ENCODE results near the gene TMPRSS13.

Gene TMPRSS13

GRCh38 chr11:117855912-117856651, 73.1 kb downstream of the TMPRSS13 start:
- peaks cover 2% of the 10 kb centered on the region for H3K9me3 ChIP-seq (ENCODE audit: insufficient read depth, low read depth, low read length)
- no peak overlapping the region for H4K8ac ChIP-seq (ENCODE audit: low read depth, low read length)
- no peak overlapping the region for H2BK120ac ChIP-seq (ENCODE audit: insufficient read depth, low read length, poor library complexity)
- H3K79me1 ChIP-seq (ENCODE audit: low read length) = no peaks in the 10 kb centered on the region
- no peak overlapping the region for H3K23ac ChIP-seq (ENCODE audit: low read length)
- H4K91ac ChIP-seq (ENCODE audit: low read depth, low read length) = no peak overlapping the region
- WGBS (ENCODE audit: extremely low coverage, insufficient coverage, insufficient read length) = no CpG with 5 or more reads among the region's 13 CpGs
- H3K4me2 ChIP-seq (ENCODE audit: low read length) = no peak overlapping the region
- H2BK5ac ChIP-seq (ENCODE audit: low read depth, low read length, poor library complexity) = no peak overlapping the region
- no peak overlapping the region for H3K4ac ChIP-seq (ENCODE audit: low read depth, low read length)
- no peak overlapping the region for H3K4me3 ChIP-seq (ENCODE audit: low read depth, low read length)
- no peak overlapping the region for H3K18ac ChIP-seq (ENCODE audit: low read length)
- no peaks in the 10 kb centered on the region for H3K79me2 ChIP-seq (ENCODE audit: control insufficient read depth, insufficient read depth, low read length, poor library complexity)
- DNase-seq = no peak
- no peaks in the 10 kb centered on the region for H3K36me3 ChIP-seq (ENCODE audit: control insufficient read depth in 1 of 2, insufficient read depth in 2 of 2, low read length in 2 of 2)
- H4K12ac ChIP-seq (ENCODE audit: low read depth, low read length) = no peak overlapping the region
- no peak overlapping the region for H2BK12ac ChIP-seq (ENCODE audit: low read length)
- no peak overlapping the region for H3K9ac ChIP-seq (ENCODE audit: low read length)
- H2AK5ac ChIP-seq (ENCODE audit: low read length) = no peak overlapping the region
- no peak overlapping the region for H2AFZ ChIP-seq (ENCODE audit: insufficient read depth, low read length, poor library complexity)
- no peaks in the 10 kb centered on the region for H3K4me1 ChIP-seq (ENCODE audit: control insufficient read depth in 1 of 2, insufficient read depth in 2 of 2, low read length in 2 of 2)
- H3K27ac ChIP-seq (ENCODE audit: low read depth, low read length) = no peak overlapping the region
- no peaks in the 10 kb centered on the region for H3K27me3 ChIP-seq (ENCODE audit: insufficient read depth, low read length)
- H3K14ac ChIP-seq (ENCODE audit: low read length) = no peak overlapping the region

- no peak overlapping the region for H3K27ac ChIP-seq (ENCODE audit: low read depth, low read length)
- H2BK120ac ChIP-seq (ENCODE audit: insufficient read depth, low read length, poor library complexity) = no peak overlapping the region
- H4K8ac ChIP-seq (ENCODE audit: low read depth, low read length) = no peak overlapping the region
- H3K18ac ChIP-seq (ENCODE audit: low read length) = no peak overlapping the region
- no peak overlapping the region for H3K4ac ChIP-seq (ENCODE audit: low read depth, low read length)
- H3K4me2 ChIP-seq (ENCODE audit: low read length) = no peak overlapping the region
- no peak overlapping the region for H3K9ac ChIP-seq (ENCODE audit: low read length)
- H3K23ac ChIP-seq (ENCODE audit: low read length) = no peak overlapping the region
- no peaks in the 10 kb centered on the region for H3K79me1 ChIP-seq (ENCODE audit: low read length)
- no peaks in the 10 kb centered on the region for H3K36me3 ChIP-seq (ENCODE audit: control insufficient read depth in 1 of 2, insufficient read depth in 2 of 2, low read length in 2 of 2)
- no peak overlapping the region for H2AFZ ChIP-seq (ENCODE audit: insufficient read depth, low read length, poor library complexity)
- no peaks in the 10 kb centered on the region for H3K79me2 ChIP-seq (ENCODE audit: control insufficient read depth, insufficient read depth, low read length, poor library complexity)
- no peak for DNase-seq
- H4K12ac ChIP-seq (ENCODE audit: low read depth, low read length) = no peak overlapping the region
- no peaks in the 10 kb centered on the region for H3K27me3 ChIP-seq (ENCODE audit: insufficient read depth, low read length)
- H3K4me1 ChIP-seq (ENCODE audit: control insufficient read depth in 1 of 2, insufficient read depth in 2 of 2, low read length in 2 of 2) = no peaks in the 10 kb centered on the region
- H3K14ac ChIP-seq (ENCODE audit: low read length) = no peak overlapping the region
- WGBS (ENCODE audit: extremely low coverage, insufficient coverage, insufficient read length) = no CpG with 5 or more reads among the region's 12 CpGs
- H4K91ac ChIP-seq (ENCODE audit: low read depth, low read length) = no peak overlapping the region
- no peak overlapping the region for H2AK5ac ChIP-seq (ENCODE audit: low read length)
- no peak overlapping the region for H2BK5ac ChIP-seq (ENCODE audit: low read depth, low read length, poor library complexity)
- no peak overlapping the region for H2BK12ac ChIP-seq (ENCODE audit: low read length)
- peaks cover 2% of the 10 kb centered on the region for H3K9me3 ChIP-seq (ENCODE audit: insufficient read depth, low read depth, low read length)
- no peak overlapping the region for H3K4me3 ChIP-seq (ENCODE audit: low read depth, low read length)
Observed at GRCh38 chr11:117855186-117855845, 73.9 kb downstream of the TMPRSS13 start.

- Histone ChIP-seq H3K27me3 (ENCODE audit: insufficient read depth, low read length) (no peaks in the 10 kb centered on the region), H3K9ac (ENCODE audit: low read length) (no peak overlapping the region), H2BK12ac (ENCODE audit: low read length) (no peak overlapping the region), H3K4ac (ENCODE audit: low read depth, low read length) (no peak overlapping the region), H4K12ac (ENCODE audit: low read depth, low read length) (no peak overlapping the region), H2AK5ac (ENCODE audit: low read length) (no peak overlapping the region), H3K18ac (ENCODE audit: low read length) (no peak overlapping the region), H3K14ac (ENCODE audit: low read length) (no peak overlapping the region), H2AFZ (ENCODE audit: insufficient read depth, low read length, poor library complexity) (no peak overlapping the region), H4K91ac (ENCODE audit: low read depth, low read length) (no peak overlapping the region), H2BK120ac (ENCODE audit: insufficient read depth, low read length, poor library complexity) (no peak overlapping the region), H3K79me2 (ENCODE audit: control insufficient read depth, insufficient read depth, low read length, poor library complexity) (no peaks in the 10 kb centered on the region), H3K4me1 (ENCODE audit: control insufficient read depth in 1 of 2, insufficient read depth in 2 of 2, low read length in 2 of 2) (no peaks in the 10 kb centered on the region), H4K8ac (ENCODE audit: low read depth, low read length) (no peak overlapping the region), H3K4me3 (ENCODE audit: low read depth, low read length) (no peak overlapping the region), H2BK5ac (ENCODE audit: low read depth, low read length, poor library complexity) (no peak overlapping the region), H3K79me1 (ENCODE audit: low read length) (no peaks in the 10 kb centered on the region), H3K36me3 (ENCODE audit: control insufficient read depth in 1 of 2, insufficient read depth in 2 of 2, low read length in 2 of 2) (no peaks in the 10 kb centered on the region), H3K4me2 (ENCODE audit: low read length) (no peak overlapping the region), H3K27ac (ENCODE audit: low read depth, low read length) (no peak overlapping the region), H3K9me3 (ENCODE audit: insufficient read depth, low read depth, low read length) (peaks cover 2% of the 10 kb centered on the region), H3K23ac (ENCODE audit: low read length) (no peak overlapping the region)
- no CpG with 5 or more reads among the region's 3 CpGs for WGBS (ENCODE audit: extremely low coverage, insufficient coverage, insufficient read length)
- DNase-seq = no peak
Observed at GRCh38 chr11:117852309-117852708, 76.9 kb downstream of the TMPRSS13 start.

- H3K79me1 ChIP-seq (ENCODE audit: low read length) = no peaks in the 10 kb centered on the region
- WGBS (ENCODE audit: extremely low coverage, insufficient coverage, insufficient read length) = no CpG with 5 or more reads among the region's 3 CpGs
- no peak overlapping the region for H3K18ac ChIP-seq (ENCODE audit: low read length)
- H3K14ac ChIP-seq (ENCODE audit: low read length) = no peak overlapping the region
- no peak for DNase-seq
- no peak overlapping the region for H2AK5ac ChIP-seq (ENCODE audit: low read length)
- H3K4me1 ChIP-seq (ENCODE audit: control insufficient read depth in 1 of 2, insufficient read depth in 2 of 2, low read length in 2 of 2) = no peaks in the 10 kb centered on the region
- no peak overlapping the region for H2AFZ ChIP-seq (ENCODE audit: insufficient read depth, low read length, poor library complexity)
- H4K12ac ChIP-seq (ENCODE audit: low read depth, low read length) = no peak overlapping the region
- H2BK5ac ChIP-seq (ENCODE audit: low read depth, low read length, poor library complexity) = no peak overlapping the region
- no peak overlapping the region for H3K9ac ChIP-seq (ENCODE audit: low read length)
- H2BK12ac ChIP-seq (ENCODE audit: low read length) = no peak overlapping the region
- H3K23ac ChIP-seq (ENCODE audit: low read length) = no peak overlapping the region
- no peak overlapping the region for H4K91ac ChIP-seq (ENCODE audit: low read depth, low read length)
- H3K27ac ChIP-seq (ENCODE audit: low read depth, low read length) = no peak overlapping the region
- no peak overlapping the region for H3K4ac ChIP-seq (ENCODE audit: low read depth, low read length)
- no peak overlapping the region for H4K8ac ChIP-seq (ENCODE audit: low read depth, low read length)
- no peaks in the 10 kb centered on the region for H3K79me2 ChIP-seq (ENCODE audit: control insufficient read depth, insufficient read depth, low read length, poor library complexity)
- H3K9me3 ChIP-seq (ENCODE audit: insufficient read depth, low read depth, low read length) = peaks cover 2% of the 10 kb centered on the region
- H3K4me2 ChIP-seq (ENCODE audit: low read length) = no peak overlapping the region
- H2BK120ac ChIP-seq (ENCODE audit: insufficient read depth, low read length, poor library complexity) = no peak overlapping the region
- no peaks in the 10 kb centered on the region for H3K36me3 ChIP-seq (ENCODE audit: control insufficient read depth in 1 of 2, insufficient read depth in 2 of 2, low read length in 2 of 2)
- H3K27me3 ChIP-seq (ENCODE audit: insufficient read depth, low read length) = no peaks in the 10 kb centered on the region
- H3K4me3 ChIP-seq (ENCODE audit: low read depth, low read length) = no peak overlapping the region
Observed at GRCh38 chr11:117851852-117852251, 77.3 kb downstream of the TMPRSS13 start.

Measured in trophoblast cell (in vitro differentiated cells and primary cell).